ENCODE measurements around the gene ADARB1.

GRCh38 chr21:45071874-45072737 lies 2.3 kb upstream of the ADARB1 start:
- TF ChIP-seq, protein P1, sequence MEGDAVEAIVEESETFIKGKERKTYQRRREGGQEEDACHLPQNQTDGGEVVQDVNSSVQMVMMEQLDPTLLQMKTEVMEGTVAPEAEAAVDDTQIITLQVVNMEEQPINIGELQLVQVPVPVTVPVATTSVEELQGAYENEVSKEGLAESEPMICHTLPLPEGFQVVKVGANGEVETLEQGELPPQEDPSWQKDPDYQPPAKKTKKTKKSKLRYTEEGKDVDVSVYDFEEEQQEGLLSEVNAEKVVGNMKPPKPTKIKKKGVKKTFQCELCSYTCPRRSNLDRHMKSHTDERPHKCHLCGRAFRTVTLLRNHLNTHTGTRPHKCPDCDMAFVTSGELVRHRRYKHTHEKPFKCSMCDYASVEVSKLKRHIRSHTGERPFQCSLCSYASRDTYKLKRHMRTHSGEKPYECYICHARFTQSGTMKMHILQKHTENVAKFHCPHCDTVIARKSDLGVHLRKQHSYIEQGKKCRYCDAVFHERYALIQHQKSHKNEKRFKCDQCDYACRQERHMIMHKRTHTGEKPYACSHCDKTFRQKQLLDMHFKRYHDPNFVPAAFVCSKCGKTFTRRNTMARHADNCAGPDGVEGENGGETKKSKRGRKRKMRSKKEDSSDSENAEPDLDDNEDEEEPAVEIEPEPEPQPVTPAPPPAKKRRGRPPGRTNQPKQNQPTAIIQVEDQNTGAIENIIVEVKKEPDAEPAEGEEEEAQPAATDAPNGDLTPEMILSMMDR (IDR thresholded peaks at IDR 0.05): no peak
- TF ChIP-seq ZFX (IDR thresholded peaks at IDR 0.05; ENCODE audit: borderline replicate concordance): no peak

Data from 22Rv1 (cell line).